PC-9 (cell line): ENCODE results near the gene VEZT.

Source experiments
- CTCF ChIP-seq: fragments of 200-600 bp; sonication (generic); conservative IDR thresholded peaks from 2 replicates; pipeline ENCODE4 v1.6.1; 2017; ENCODE audit warnings: mixed run types, antibody characterized with exemption, mild to moderate bottlenecking, moderate library complexity
- EZH2 ChIP-seq: fragments of 200-600 bp; sonication (generic); IDR thresholded peaks from 2 replicates; pipeline ENCODE4 v1.8.0; 2017; ENCODE audit warnings: antibody characterized with exemption, low read depth

GRCh38 chr12:95185072-95185471 lies 32.5 kb upstream of the VEZT start:
- no peak for TF ChIP-seq CTCF
- TF ChIP-seq EZH2: no peak
